A673 (cell line): ENCODE measurements around the gene KRTAP5-6.

Experiments
- CTCF ChIP-seq: fragments of 300-800, 200-600 bp; sonication (generic); conservative IDR thresholded peaks from 2 replicates; pipeline ENCODE4 v1.5.1; 2017; ENCODE audit warnings: low read depth, mild to moderate bottlenecking, antibody characterized with exemption, low read length, moderate library complexity, mixed read lengths
- EZH2 ChIP-seq: fragments of 200-600 bp; sonication (generic); IDR thresholded peaks from 2 replicates; pipeline ENCODE4 v1.6.1; 2017; ENCODE audit warnings: borderline replicate concordance, low read depth, mild to moderate bottlenecking, mixed read lengths, antibody characterized with exemption, low read length; ENCODE audit not compliant: poor library complexity, severe bottlenecking

- no peak for TF ChIP-seq EZH2
- no peak for TF ChIP-seq CTCF
These were observed 37.5 kb upstream of the KRTAP5-6 start for GRCh38 chr11:1659506-1659905.
